Pulmonary artery endothelial cell (primary cell): ENCODE data around the gene C1QTNF2. TPM values are rescaled to one million over a fixed set of nuclear protein-coding genes. Genes with fewer than 3 reads are reported as not detected.

Source experiments
- DNase-seq: peaks from one replicate; pipeline ENCODE4 v3.0.0-alpha.2; 2011; ENCODE audit warnings: low read depth, low spot score
- total RNA-seq: library from RNA; depleted of rRNA; stranded (reverse); fragments of >200 nt; gene quantifications from 2 replicates; pipeline ENCODE4 v1.2.3, GENCODE V29; 2014

Gene C1QTNF2
- total RNA-seq, 1 donor from 2014 or later: 0.07 TPM

- no peak for DNase-seq
These were observed 65.1 kb downstream of the C1QTNF2 start for GRCh38 chr5:160305319-160305718.

DNA sequence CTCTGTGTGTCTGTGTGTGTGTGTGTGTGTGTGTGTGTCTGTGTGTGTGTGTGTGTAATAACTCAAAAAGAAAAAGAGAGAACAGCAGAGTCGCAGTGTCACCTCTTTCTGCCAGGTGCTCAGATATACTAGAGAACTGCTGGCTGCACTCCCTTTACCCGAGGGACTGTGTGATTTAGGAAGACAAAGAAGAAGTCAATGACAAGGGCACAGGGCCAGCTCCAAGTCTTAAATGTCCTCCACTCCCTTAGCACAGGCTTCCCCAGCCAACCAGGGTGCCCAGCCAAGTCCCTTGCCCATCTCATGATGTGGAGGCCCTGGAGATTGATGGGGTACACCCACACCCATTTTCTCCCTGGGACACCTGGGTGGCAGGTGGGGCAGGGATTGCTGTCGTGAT lies 66.7 kb downstream of the C1QTNF2 start:
- no peak for DNase-seq

- no peak for DNase-seq
These were observed 72.2 kb downstream of the C1QTNF2 start for GRCh38 chr5:160298189-160298588.

GRCh38 chr5:160297776-160298175 lies 72.7 kb downstream of the C1QTNF2 start:
- no peak for DNase-seq

Other genes starting within 250 kb of the C1QTNF2 start
- gene FABP6, start 141.1 kb downstream of the C1QTNF2 start, total RNA-seq: not detected in 2 replicates
- 2.7 and 3.2 TPM in 2 replicates for gene CCNJL, start 58.1 kb downstream of the C1QTNF2 start, total RNA-seq
- gene FAM200C, start 29.4 kb upstream of the C1QTNF2 start, total RNA-seq: 1.9 and 3.8 TPM in 2 replicates
- gene SLU7, start 48.5 kb upstream of the C1QTNF2 start, total RNA-seq: 46.8 and 57.5 TPM in 2 replicates
- 88.6 and 175 TPM in 2 replicates for gene PTTG1, start 51.2 kb upstream of the C1QTNF2 start, total RNA-seq